MM.1S (cell line): ENCODE data around the gene HSD17B11.

Source experiments
- DNase-seq: peaks from one replicate; pipeline ENCODE4 v3.0.0-alpha.2; 2015
- H2AFZ ChIP-seq: fragments of 300-600 bp; sonication (generic); 2 replicates; pipeline ENCODE4 v1.6.0; 2016; ENCODE audit warnings: antibody characterized with exemption, low read length
- H3F3A ChIP-seq: fragments of 300-600 bp; sonication (generic); 2 replicates; pipeline ENCODE4 v1.6.1; 2016; ENCODE audit warnings: mild to moderate bottlenecking, antibody characterized with exemption, low read length, moderate library complexity, mixed read lengths; ENCODE audit not compliant: insufficient read depth
- H3K27ac ChIP-seq: fragments of 300-600 bp; sonication (generic); 2 replicates; pipeline ENCODE4 v1.5.1; 2016; ENCODE audit warnings: mild to moderate bottlenecking, low read length
- H3K27me3 ChIP-seq: fragments of 300-600 bp; sonication (generic); replicated peaks from 2 replicates; pipeline ENCODE4 v1.6.0; 2016; ENCODE audit warnings: low read length; ENCODE audit not compliant: insufficient read depth
- H3K36me3 ChIP-seq: fragments of 300-600 bp; sonication (generic); replicated peaks from 2 replicates; pipeline ENCODE4 v1.6.1; 2016; ENCODE audit warnings: mild to moderate bottlenecking, low read length, mixed read lengths; ENCODE audit not compliant: insufficient read depth
- H3K4me1 ChIP-seq: fragments of 300-600 bp; sonication (generic); 2 replicates; pipeline ENCODE4 v1.6.1; 2016; ENCODE audit warnings: low read length, mixed read lengths
- H3K4me2 ChIP-seq: fragments of 300-600 bp; sonication (generic); 2 replicates; pipeline ENCODE4 v1.6.0; 2016; ENCODE audit warnings: low read depth, low read length
- H3K4me3 ChIP-seq: fragments of 300-600 bp; sonication (generic); 2 replicates; pipeline ENCODE4 v1.5.1; 2016; ENCODE audit warnings: low read length, mixed read lengths
- H3K79me2 ChIP-seq: fragments of 300-600 bp; sonication (generic); 2 replicates; pipeline ENCODE4 v1.6.1; 2016; ENCODE audit warnings: mixed run types, low read length, mixed read lengths
- H3K9ac ChIP-seq: fragments of 300-600 bp; sonication (generic); 2 replicates; pipeline ENCODE4 v1.6.1; 2016; ENCODE audit warnings: low read length, mixed read lengths
- H3K9me2 ChIP-seq: fragments of 300-600 bp; sonication (generic); replicated peaks from 2 replicates; pipeline ENCODE4 v1.6.1; 2016; ENCODE audit warnings: mild to moderate bottlenecking, low read length, mixed read lengths; ENCODE audit not compliant: insufficient read depth
- H3K9me3 ChIP-seq: fragments of 300-600 bp; sonication (generic); replicated peaks from 2 replicates; pipeline ENCODE4 v1.6.1; 2016; ENCODE audit warnings: mild to moderate bottlenecking, low read length, mixed read lengths; ENCODE audit not compliant: insufficient read depth
- H4K20me1 ChIP-seq: fragments of 300-600 bp; sonication (generic); 2 replicates; pipeline ENCODE4 v1.6.1; 2016; ENCODE audit warnings: mild to moderate bottlenecking, low read length, moderate library complexity, mixed read lengths; ENCODE audit not compliant: insufficient read depth
- EZH2 ChIP-seq: fragments of 300-600 bp; sonication (generic); optimal IDR thresholded peaks from 2 replicates; pipeline ENCODE3; 2017; ENCODE audit warnings: low read depth, mild to moderate bottlenecking, antibody characterized with exemption, low read length, mixed read lengths
- EZH2phosphoT487 ChIP-seq: fragments of 300-600 bp; sonication (generic); IDR thresholded peaks from 2 replicates; pipeline ENCODE4 v1.6.1; 2018; ENCODE audit warnings: antibody characterized with exemption, low read length
- TF ChIP-seq, protein P1 (sequence below): fragments of 300-600 bp; sonication (generic); IDR thresholded peaks from 2 replicates; pipeline ENCODE4 v1.5.1; 2016; ENCODE audit warnings: antibody characterized with exemption, low read length, mixed read lengths

Gene HSD17B11

DNA sequence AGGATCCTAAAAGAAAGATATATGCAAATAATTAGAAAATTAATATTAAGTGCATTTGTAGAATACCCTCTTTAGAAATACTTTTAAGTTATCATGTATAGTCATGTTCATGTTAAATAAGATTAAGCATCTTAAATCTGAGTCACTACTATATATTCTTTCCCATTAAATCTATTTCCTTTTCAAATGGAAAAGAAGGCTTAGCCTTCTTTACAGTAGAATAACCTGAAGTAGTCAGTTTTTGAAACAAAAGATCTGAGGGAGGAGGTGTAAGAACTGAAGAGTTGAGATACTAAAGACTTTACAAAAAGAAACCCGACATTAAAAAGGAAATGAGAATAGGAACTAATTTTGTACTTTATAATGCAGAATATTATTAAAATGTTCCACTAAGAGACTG is 53.6 kb downstream of the HSD17B11 start:
- Histone ChIP-seq H3K9me2 (no peaks in the 10 kb centered on the region), H3K4me3 (no peak overlapping the region), H3K9me3 (no peaks in the 10 kb centered on the region), H3K4me2 (no peak overlapping the region), H3K27me3 (no peaks in the 10 kb centered on the region), H3K79me2 (no peaks in the 10 kb centered on the region), H3K9ac (no peak overlapping the region), H3K27ac (no peak overlapping the region), H3K36me3 (no peaks in the 10 kb centered on the region), H2AFZ (no peak overlapping the region), H4K20me1 (no peaks in the 10 kb centered on the region), H3F3A (no peaks in the 10 kb centered on the region), H3K4me1 (no peaks in the 10 kb centered on the region)
- no peak for DNase-seq
- TF ChIP-seq, protein P1, sequence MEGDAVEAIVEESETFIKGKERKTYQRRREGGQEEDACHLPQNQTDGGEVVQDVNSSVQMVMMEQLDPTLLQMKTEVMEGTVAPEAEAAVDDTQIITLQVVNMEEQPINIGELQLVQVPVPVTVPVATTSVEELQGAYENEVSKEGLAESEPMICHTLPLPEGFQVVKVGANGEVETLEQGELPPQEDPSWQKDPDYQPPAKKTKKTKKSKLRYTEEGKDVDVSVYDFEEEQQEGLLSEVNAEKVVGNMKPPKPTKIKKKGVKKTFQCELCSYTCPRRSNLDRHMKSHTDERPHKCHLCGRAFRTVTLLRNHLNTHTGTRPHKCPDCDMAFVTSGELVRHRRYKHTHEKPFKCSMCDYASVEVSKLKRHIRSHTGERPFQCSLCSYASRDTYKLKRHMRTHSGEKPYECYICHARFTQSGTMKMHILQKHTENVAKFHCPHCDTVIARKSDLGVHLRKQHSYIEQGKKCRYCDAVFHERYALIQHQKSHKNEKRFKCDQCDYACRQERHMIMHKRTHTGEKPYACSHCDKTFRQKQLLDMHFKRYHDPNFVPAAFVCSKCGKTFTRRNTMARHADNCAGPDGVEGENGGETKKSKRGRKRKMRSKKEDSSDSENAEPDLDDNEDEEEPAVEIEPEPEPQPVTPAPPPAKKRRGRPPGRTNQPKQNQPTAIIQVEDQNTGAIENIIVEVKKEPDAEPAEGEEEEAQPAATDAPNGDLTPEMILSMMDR: no peak
- TF ChIP-seq EZH2phosphoT487 (no peak), EZH2 (no peak)

DNA sequence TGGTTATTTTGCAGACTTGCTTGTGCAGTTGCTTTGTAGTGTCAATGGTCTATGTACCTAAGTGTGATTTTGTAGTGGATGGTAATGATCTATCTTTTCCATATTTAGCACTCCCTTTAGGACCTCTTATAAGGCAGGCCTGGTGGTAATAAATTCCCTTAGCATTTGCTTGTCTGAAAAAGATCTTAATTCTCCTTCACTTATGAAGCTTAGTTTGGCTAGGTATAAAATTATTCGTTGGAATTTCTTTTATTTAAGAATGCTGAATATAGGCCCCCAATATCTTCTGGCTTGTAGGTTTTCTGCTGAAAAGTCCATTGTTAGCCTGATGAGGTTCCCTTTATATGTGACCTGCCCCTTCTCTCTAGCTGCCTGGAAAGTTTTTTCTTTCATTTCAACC is 57.7 kb downstream of the HSD17B11 start:
- H3K4me1 ChIP-seq: no peaks in the 10 kb centered on the region
- no peaks in the 10 kb centered on the region for H4K20me1 ChIP-seq
- no peak overlapping the region for H2AFZ ChIP-seq
- H3K27ac ChIP-seq: no peak overlapping the region
- H3K79me2 ChIP-seq: no peaks in the 10 kb centered on the region
- H3K4me2 ChIP-seq: no peak overlapping the region
- TF ChIP-seq, protein P1: no peak
- TF ChIP-seq EZH2phosphoT487 (no peak), EZH2 (no peak)
- no peak overlapping the region for H3K9ac ChIP-seq
- H3K4me3 ChIP-seq: no peak overlapping the region
- no peaks in the 10 kb centered on the region for H3K36me3 ChIP-seq
- no peaks in the 10 kb centered on the region for H3K9me3 ChIP-seq
- no peaks in the 10 kb centered on the region for H3K9me2 ChIP-seq
- no peaks in the 10 kb centered on the region for H3F3A ChIP-seq
- H3K27me3 ChIP-seq: no peaks in the 10 kb centered on the region
- no peak for DNase-seq

DNA sequence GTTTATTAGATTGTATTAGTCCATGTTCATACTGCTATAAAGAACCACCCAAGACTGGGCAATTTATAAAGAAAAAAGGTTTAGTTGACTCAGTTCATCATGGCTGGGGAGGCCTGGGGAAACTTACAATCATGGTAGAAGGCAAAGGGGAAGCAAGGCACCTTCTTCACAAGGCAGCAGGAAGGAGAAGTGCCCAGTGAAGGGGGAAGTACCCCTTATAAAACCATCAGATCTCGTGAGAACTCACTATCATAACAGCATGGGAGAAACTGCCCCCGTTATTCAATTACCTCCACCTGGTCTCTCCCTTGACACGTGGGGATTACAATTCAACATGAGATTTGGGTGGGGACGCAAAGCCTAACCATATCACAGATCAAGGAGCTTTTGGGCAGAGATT is 60.2 kb downstream of the HSD17B11 start:
- H3K36me3 ChIP-seq: no peaks in the 10 kb centered on the region
- H3K4me1 ChIP-seq: no peaks in the 10 kb centered on the region
- no peak overlapping the region for H3K27ac ChIP-seq
- DNase-seq: no peak
- no peaks in the 10 kb centered on the region for H4K20me1 ChIP-seq
- no peaks in the 10 kb centered on the region for H3K9me3 ChIP-seq
- no peak for TF ChIP-seq EZH2phosphoT487
- TF ChIP-seq, protein P1: no peak
- no peak for TF ChIP-seq EZH2
- H3K4me2 ChIP-seq: no peak overlapping the region
- H2AFZ ChIP-seq: no peak overlapping the region
- no peaks in the 10 kb centered on the region for H3K79me2 ChIP-seq
- no peak overlapping the region for H3K4me3 ChIP-seq
- H3K27me3 ChIP-seq: no peaks in the 10 kb centered on the region
- no peaks in the 10 kb centered on the region for H3K9me2 ChIP-seq
- H3F3A ChIP-seq: no peaks in the 10 kb centered on the region
- no peak overlapping the region for H3K9ac ChIP-seq
